Activated gamma-delta T cell (primary cell): ENCODE measurements around the gene AIG1.
"Not testable (repeated sequence)": the region's sequence is repeated elsewhere in the genome, so short reads cannot be mapped to it uniquely, and the experiment has no call there.

Source experiments
- DNase-seq: peaks from one replicate; lab custom pipeline; 2025; lab: John Stamatoyannopoulos, UW

Gene AIG1

GRCh38 chr6:143233554-143234285 lies 173.0 kb downstream of the AIG1 start:
- no peak for DNase-seq

- DNase-seq = no peak
Observed at GRCh38 chr6:143234734-143235133, 174.0 kb downstream of the AIG1 start.

GRCh38 chr6:143236151-143236798 lies 175.6 kb downstream of the AIG1 start:
- DNase-seq = no peak

GRCh38 chr6:143238306-143238705 lies 177.6 kb downstream of the AIG1 start:
- DNase-seq = no peak

GRCh38 chr6:143241111-143241510 lies 180.4 kb downstream of the AIG1 start:
- DNase-seq = no peak

- DNase-seq = no peak
Observed at GRCh38 chr6:143241911-143242310, 181.2 kb downstream of the AIG1 start.

- no peak for DNase-seq
Observed at GRCh38 chr6:143243786-143244185, 183.1 kb downstream of the AIG1 start.

- DNase-seq = no peak
Observed at GRCh38 chr6:143245656-143246055, 185.0 kb downstream of the AIG1 start.

GRCh38 chr6:143246166-143246775 lies 185.6 kb downstream of the AIG1 start:
- DNase-seq = not testable (repeated sequence)

- DNase-seq = no peak
Observed at GRCh38 chr6:143247586-143247985, 186.9 kb downstream of the AIG1 start.

GRCh38 chr6:143248359-143248758 lies 187.7 kb downstream of the AIG1 start:
- no peak for DNase-seq

- no peak for DNase-seq
Observed at GRCh38 chr6:143251288-143251687, 190.6 kb downstream of the AIG1 start.

- no peak for DNase-seq
Observed at GRCh38 chr6:143252961-143253360, 192.3 kb downstream of the AIG1 start.

- no peak for DNase-seq
Observed at GRCh38 chr6:143253586-143253985, 192.9 kb downstream of the AIG1 start.

GRCh38 chr6:143258945-143259344 lies 198.3 kb downstream of the AIG1 start:
- no peak for DNase-seq

- DNase-seq = no peak
Observed at GRCh38 chr6:143260857-143261256, 200.2 kb downstream of the AIG1 start.

- no peak for DNase-seq
Observed at GRCh38 chr6:143261899-143262436, 201.3 kb downstream of the AIG1 start.

GRCh38 chr6:143262859-143263258 lies 202.2 kb downstream of the AIG1 start:
- DNase-seq = no peak

- DNase-seq = no peak
Observed at GRCh38 chr6:143264379-143264778, 203.7 kb downstream of the AIG1 start.

- no peak for DNase-seq
Observed at GRCh38 chr6:143264986-143265764, 204.5 kb downstream of the AIG1 start.

- no peak for DNase-seq
Observed at GRCh38 chr6:143267760-143268159, 207.1 kb downstream of the AIG1 start.

- DNase-seq = no peak
Observed at GRCh38 chr6:143268439-143268838, 207.8 kb downstream of the AIG1 start.
